ENCODE results near the gene PLEKHM3. TPM values are rescaled to one million over a fixed set of nuclear protein-coding genes. Genes with fewer than 3 reads are reported as not detected.

PLEKHM3 gene
- total RNA-seq, 2 donors from 2014 or later = 20.5 to 21.8 TPM

- Histone ChIP-seq H3K36me3 (no peaks in the 10 kb centered on the region), H3K27ac (no peak overlapping the region), H3K4me1 (ENCODE audit: control insufficient read depth in 1 of 2, low read depth in 2 of 2) (peaks cover 9% of the 10 kb centered on the region in 2 donors), H3K27me3 (replicated peaks; ENCODE audit: insufficient read depth) (no peaks in the 10 kb centered on the region), H3K4me3 (no peak overlapping the region), H3K9me3 (no peaks in the 10 kb centered on the region)
- ATAC-seq (ENCODE audit: insufficient number of reproducible peaks, low FRiP score, low read depth) = no peak
- TF ChIP-seq CTCF (IDR thresholded peaks at IDR 0.05) = no peak
- DNase-seq (ENCODE audit: low spot score) = no peak
Measured at GRCh38 chr2:207836521-207837133, 188.7 kb downstream of the PLEKHM3 start.

GRCh38 chr2:207835805-207836204, 189.5 kb downstream of the PLEKHM3 start:
- no peaks in the 10 kb centered on the region for H3K27me3 ChIP-seq (replicated peaks; ENCODE audit: insufficient read depth)
- H3K36me3 ChIP-seq = no peaks in the 10 kb centered on the region
- TF ChIP-seq CTCF (IDR thresholded peaks at IDR 0.05) = no peak
- DNase-seq (ENCODE audit: low spot score) (no peak), ATAC-seq (ENCODE audit: insufficient number of reproducible peaks, low FRiP score, low read depth) (no peak)
- H3K4me1 ChIP-seq (ENCODE audit: control insufficient read depth in 1 of 2, low read depth in 2 of 2) = peaks cover 9% of the 10 kb centered on the region in 2 donors
- no peak overlapping the region for H3K27ac ChIP-seq
- no peak overlapping the region for H3K4me3 ChIP-seq
- no peaks in the 10 kb centered on the region for H3K9me3 ChIP-seq

GRCh38 chr2:207833251-207833751, 192.0 kb downstream of the PLEKHM3 start:
- TF ChIP-seq CTCF (IDR thresholded peaks at IDR 0.05) = no peak
- Histone ChIP-seq H3K27ac (no peak overlapping the region), H3K4me1 (ENCODE audit: control insufficient read depth in 1 of 2, low read depth in 2 of 2) (peaks cover 9% of the 10 kb centered on the region in 2 donors), H3K36me3 (no peaks in the 10 kb centered on the region), H3K27me3 (replicated peaks; ENCODE audit: insufficient read depth) (no peaks in the 10 kb centered on the region), H3K9me3 (no peaks in the 10 kb centered on the region), H3K4me3 (no peak overlapping the region)
- ATAC-seq (ENCODE audit: insufficient number of reproducible peaks, low FRiP score, low read depth) (no peak), DNase-seq (ENCODE audit: low spot score) (no peak)

GRCh38 chr2:207831584-207832248, 193.6 kb downstream of the PLEKHM3 start:
- Histone ChIP-seq H3K4me1 (ENCODE audit: control insufficient read depth in 1 of 2, low read depth in 2 of 2) (peaks cover 4% of the 10 kb centered on the region in 2 donors), H3K27ac (no peak overlapping the region), H3K4me3 (no peak overlapping the region), H3K27me3 (replicated peaks; ENCODE audit: insufficient read depth) (no peaks in the 10 kb centered on the region), H3K9me3 (no peaks in the 10 kb centered on the region), H3K36me3 (no peaks in the 10 kb centered on the region)
- TF ChIP-seq CTCF (IDR thresholded peaks at IDR 0.05) = no peak
- no peak for DNase-seq (ENCODE audit: low spot score)
- no peak for ATAC-seq (ENCODE audit: insufficient number of reproducible peaks, low FRiP score, low read depth)

- Histone ChIP-seq H3K4me3 (no peak overlapping the region), H3K36me3 (no peaks in the 10 kb centered on the region), H3K4me1 (ENCODE audit: control insufficient read depth in 1 of 2, low read depth in 2 of 2) (peaks cover 0 to 2% of the 10 kb centered on the region in 2 donors), H3K27ac (no peak overlapping the region), H3K27me3 (replicated peaks; ENCODE audit: insufficient read depth) (no peaks in the 10 kb centered on the region), H3K9me3 (no peaks in the 10 kb centered on the region)
- no peak for TF ChIP-seq CTCF (IDR thresholded peaks at IDR 0.05)
- DNase-seq (ENCODE audit: low spot score) (no peak), ATAC-seq (ENCODE audit: insufficient number of reproducible peaks, low FRiP score, low read depth) (no peak)
Measured at GRCh38 chr2:207830778-207831438, 194.4 kb downstream of the PLEKHM3 start.
